ENCODE measurements around the gene PSMG3.

- TF ChIP-seq CTCF (IDR thresholded peaks at IDR 0.05) (no peak), POLR2A (IDR thresholded peaks at IDR 0.05) (no peak)
Measured at GRCh38 chr7:1557771-1558170, 12.1 kb downstream of the PSMG3 start.

Measured in Peyer's patch (tissue), 4 donors.